Liver (tissue), 3 donors: ENCODE data around the gene PRAME.

ENCODE experiments used
- JUND ChIP-seq, 2 donors: IDR thresholded peaks; 2 replicates each; pipeline ENCODE4 v1.6.1; 2016; ENCODE audit warnings: antibody characterized with exemption in 2 of 2
- NR2F2 ChIP-seq: IDR thresholded peaks from 2 replicates; pipeline ENCODE4 v1.6.1; 2016; ENCODE audit warnings: antibody characterized with exemption
- RAD21 ChIP-seq, 2 donors: IDR thresholded peaks; 2 replicates each; pipeline ENCODE4 v1.6.1; 2016; ENCODE audit warnings: antibody characterized with exemption in 2 of 2, mild to moderate bottlenecking in 2 of 2
- SP1 ChIP-seq: IDR thresholded peaks from 2 replicates; pipeline ENCODE4 v1.6.1; 2018; ENCODE audit warnings: antibody characterized with exemption, mild to moderate bottlenecking
- TAF1 ChIP-seq: conservative IDR thresholded peaks from 2 replicates; pipeline ENCODE4 v1.6.1; 2016; ENCODE audit warnings: antibody characterized with exemption, mild to moderate bottlenecking
- ZBTB33 ChIP-seq: IDR thresholded peaks from 2 replicates; pipeline ENCODE4 v1.6.1; 2016; ENCODE audit warnings: antibody characterized with exemption
- TF ChIP-seq, protein P1 (sequence below): fragments of 150-350 bp; IDR thresholded peaks from 2 replicates; pipeline ENCODE4 v1.5.1; 2017; ENCODE audit warnings: improper control_type of control experiment, low read depth, low read length; ENCODE audit not compliant: missing input control
- TF ChIP-seq, protein P2 (sequence below): IDR thresholded peaks from 2 replicates; pipeline ENCODE4 v1.6.1; 2016; ENCODE audit warnings: antibody characterized with exemption
- TF ChIP-seq, protein P3 (sequence below): IDR thresholded peaks from 2 replicates; pipeline ENCODE4 v1.6.1; 2016; ENCODE audit warnings: antibody characterized with exemption, mild to moderate bottlenecking
- donor health status: healthy.
- donor health status: healthy.

DNA sequence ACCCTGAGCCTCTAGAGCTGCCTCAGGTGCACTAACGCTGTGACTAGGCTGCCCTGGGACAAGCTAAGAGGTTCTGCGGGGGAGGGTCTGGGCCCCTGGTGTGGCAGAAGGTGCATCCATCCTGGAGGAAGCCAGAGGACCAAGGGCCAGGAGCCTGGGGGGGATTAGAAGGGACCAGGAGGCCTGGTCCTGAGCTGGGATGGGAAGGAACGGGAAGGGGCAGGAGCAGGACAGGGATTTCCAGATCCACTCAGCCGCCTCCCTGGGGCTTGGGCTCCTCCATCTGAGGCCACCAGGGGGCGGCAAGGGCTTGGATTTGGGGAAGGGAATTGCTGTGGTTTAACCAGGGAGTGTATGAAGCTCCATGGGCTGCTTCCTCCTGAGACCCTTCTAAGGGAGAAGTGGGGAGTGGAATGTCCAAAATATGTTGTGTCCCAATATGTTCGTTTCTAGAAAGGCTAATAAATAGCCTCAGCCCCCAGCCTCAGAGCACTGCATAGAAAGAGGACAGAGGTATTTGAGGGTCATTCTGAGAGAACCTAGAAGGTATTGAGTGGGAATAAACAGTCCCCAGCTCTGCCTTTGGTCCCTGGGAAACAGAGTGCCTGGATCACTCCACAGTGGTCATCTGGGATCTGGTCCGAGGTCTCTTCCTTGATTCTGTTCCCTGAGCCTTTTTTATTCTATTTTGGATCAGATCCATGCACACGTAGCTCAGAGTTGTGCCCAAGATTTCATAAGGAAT, 17.4 kb upstream of the PRAME start:
- no peak for TF ChIP-seq NR2F2
- TF ChIP-seq, protein P1, sequence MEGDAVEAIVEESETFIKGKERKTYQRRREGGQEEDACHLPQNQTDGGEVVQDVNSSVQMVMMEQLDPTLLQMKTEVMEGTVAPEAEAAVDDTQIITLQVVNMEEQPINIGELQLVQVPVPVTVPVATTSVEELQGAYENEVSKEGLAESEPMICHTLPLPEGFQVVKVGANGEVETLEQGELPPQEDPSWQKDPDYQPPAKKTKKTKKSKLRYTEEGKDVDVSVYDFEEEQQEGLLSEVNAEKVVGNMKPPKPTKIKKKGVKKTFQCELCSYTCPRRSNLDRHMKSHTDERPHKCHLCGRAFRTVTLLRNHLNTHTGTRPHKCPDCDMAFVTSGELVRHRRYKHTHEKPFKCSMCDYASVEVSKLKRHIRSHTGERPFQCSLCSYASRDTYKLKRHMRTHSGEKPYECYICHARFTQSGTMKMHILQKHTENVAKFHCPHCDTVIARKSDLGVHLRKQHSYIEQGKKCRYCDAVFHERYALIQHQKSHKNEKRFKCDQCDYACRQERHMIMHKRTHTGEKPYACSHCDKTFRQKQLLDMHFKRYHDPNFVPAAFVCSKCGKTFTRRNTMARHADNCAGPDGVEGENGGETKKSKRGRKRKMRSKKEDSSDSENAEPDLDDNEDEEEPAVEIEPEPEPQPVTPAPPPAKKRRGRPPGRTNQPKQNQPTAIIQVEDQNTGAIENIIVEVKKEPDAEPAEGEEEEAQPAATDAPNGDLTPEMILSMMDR = peak; percentile 59
- TF ChIP-seq SP1 = no peak
- TF ChIP-seq TAF1 = no peak
- TF ChIP-seq, protein P2, sequence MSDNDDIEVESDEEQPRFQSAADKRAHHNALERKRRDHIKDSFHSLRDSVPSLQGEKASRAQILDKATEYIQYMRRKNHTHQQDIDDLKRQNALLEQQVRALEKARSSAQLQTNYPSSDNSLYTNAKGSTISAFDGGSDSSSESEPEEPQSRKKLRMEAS = no peak
- TF ChIP-seq RAD21 (IDR thresholded peaks at IDR 0.05) = peak; percentile 48 to 76
- TF ChIP-seq JUND (IDR thresholded peaks at IDR 0.05) = no peak
- TF ChIP-seq ZBTB33 = no peak
- TF ChIP-seq, protein P3, sequence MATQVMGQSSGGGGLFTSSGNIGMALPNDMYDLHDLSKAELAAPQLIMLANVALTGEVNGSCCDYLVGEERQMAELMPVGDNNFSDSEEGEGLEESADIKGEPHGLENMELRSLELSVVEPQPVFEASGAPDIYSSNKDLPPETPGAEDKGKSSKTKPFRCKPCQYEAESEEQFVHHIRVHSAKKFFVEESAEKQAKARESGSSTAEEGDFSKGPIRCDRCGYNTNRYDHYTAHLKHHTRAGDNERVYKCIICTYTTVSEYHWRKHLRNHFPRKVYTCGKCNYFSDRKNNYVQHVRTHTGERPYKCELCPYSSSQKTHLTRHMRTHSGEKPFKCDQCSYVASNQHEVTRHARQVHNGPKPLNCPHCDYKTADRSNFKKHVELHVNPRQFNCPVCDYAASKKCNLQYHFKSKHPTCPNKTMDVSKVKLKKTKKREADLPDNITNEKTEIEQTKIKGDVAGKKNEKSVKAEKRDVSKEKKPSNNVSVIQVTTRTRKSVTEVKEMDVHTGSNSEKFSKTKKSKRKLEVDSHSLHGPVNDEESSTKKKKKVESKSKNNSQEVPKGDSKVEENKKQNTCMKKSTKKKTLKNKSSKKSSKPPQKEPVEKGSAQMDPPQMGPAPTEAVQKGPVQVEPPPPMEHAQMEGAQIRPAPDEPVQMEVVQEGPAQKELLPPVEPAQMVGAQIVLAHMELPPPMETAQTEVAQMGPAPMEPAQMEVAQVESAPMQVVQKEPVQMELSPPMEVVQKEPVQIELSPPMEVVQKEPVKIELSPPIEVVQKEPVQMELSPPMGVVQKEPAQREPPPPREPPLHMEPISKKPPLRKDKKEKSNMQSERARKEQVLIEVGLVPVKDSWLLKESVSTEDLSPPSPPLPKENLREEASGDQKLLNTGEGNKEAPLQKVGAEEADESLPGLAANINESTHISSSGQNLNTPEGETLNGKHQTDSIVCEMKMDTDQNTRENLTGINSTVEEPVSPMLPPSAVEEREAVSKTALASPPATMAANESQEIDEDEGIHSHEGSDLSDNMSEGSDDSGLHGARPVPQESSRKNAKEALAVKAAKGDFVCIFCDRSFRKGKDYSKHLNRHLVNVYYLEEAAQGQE = no peak
